ENCODE measurements around the gene SRRM1. TPM values are rescaled to one million over a fixed set of nuclear protein-coding genes. Genes with fewer than 3 reads are reported as not detected.
A peak's percentile ranks its signal among the peaks of the same experiment; 100 is the strongest.

SRRM1 gene
- total and polyA plus RNA-seq, 10 of the 15 experiments (the other 5 are each of a cell fraction or from before 2014, with no cell fraction given): 36.8 to 285 (median 126) TPM

DNA sequence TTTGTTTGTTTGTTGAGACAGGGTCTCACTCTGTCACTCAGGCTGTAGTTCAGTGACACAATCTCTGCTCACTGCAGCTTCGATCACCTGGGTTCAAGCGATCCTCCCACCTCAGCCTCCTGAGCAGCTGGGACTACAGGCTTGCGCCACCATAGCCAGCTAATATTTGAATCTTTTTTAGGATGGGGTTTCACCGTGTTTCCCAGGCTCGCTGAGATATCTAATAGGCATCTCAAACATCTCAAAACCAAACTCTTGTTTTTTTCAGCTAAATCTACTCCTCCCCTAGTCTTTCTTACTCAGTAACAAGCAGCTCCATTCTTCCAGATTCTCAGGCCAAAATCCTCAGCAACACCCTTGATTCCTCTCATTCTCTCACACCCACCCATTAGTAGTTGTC, 22.0 kb upstream of the SRRM1 start:
- H3K79me2 ChIP-seq (ENCODE audit: control insufficient read depth, insufficient read depth, low read length): no peaks in the 10 kb centered on the region
- intact Hi-C loops (cut with micrococcal nuclease; ENCODE audit: unreplicated experiment): no loop called here
- FAIRE-seq (peak; percentile 49), DNase-seq (ENCODE audit: low read depth, low spot score) (no peak), ATAC-seq (no peak)
- no peak overlapping the region for H3K27ac ChIP-seq (ENCODE audit: control insufficient read depth, insufficient read depth)
- no peaks in the 10 kb centered on the region for H3K4me1 ChIP-seq (ENCODE audit: control insufficient read depth, insufficient read depth, low read length)
- RAD21 ChIA-PET (ENCODE audit: unreplicated experiment): no interaction called here
- SMC1A ChIA-PET (ENCODE audit: uncharacterized antibody, unreplicated experiment): interaction anchor here (0.8 kb wide), 1 partner anchor 449 kb away, joined by 3 read pairs; no protein-coding TSS in a partner anchor
- in situ Hi-C loops (cut with MboI): no loop called here
- peaks cover 1 to 4% of the 10 kb centered on the region in 2 experiments; a peak in 2 of 4 replicates for H3K27me3 ChIP-seq (replicated peaks in 1 of 2; ENCODE audit: control insufficient read depth in 2 of 2, insufficient read depth in 2 of 2, low read length in 1 of 2)
- no TSS peak for BruUV-seq (replicated peaks)
- no peaks in the 10 kb centered on the region for H3K9me3 ChIP-seq (replicated peaks; ENCODE audit: control insufficient read depth, insufficient read depth, low read length)
- H4K20me1 ChIP-seq (ENCODE audit: control insufficient read depth, insufficient read depth): no peaks in the 10 kb centered on the region
- CTCF ChIA-PET: interaction anchor here (0.6 to 0.9 kb wide), 3 partner anchors 34 to 210 kb away, joined by 3 read pairs; no protein-coding TSS in a partner anchor
- no peak overlapping the region for H3K4me2 ChIP-seq (ENCODE audit: control insufficient read depth, insufficient read depth)
- no peak overlapping the region for H3K9ac ChIP-seq (ENCODE audit: control insufficient read depth, insufficient read depth, low read length)
- POLR2A ChIA-PET: no interaction called here
- H3K4me3 ChIP-seq: no peak overlapping the region
- no peak overlapping the region for H2AFZ ChIP-seq (ENCODE audit: control insufficient read depth, low read depth, low read length)
- H3K36me3 ChIP-seq (ENCODE audit: control insufficient read depth in 2 of 2, insufficient read depth in 2 of 2, low read length in 1 of 2): no peaks in the 10 kb centered on the region
- 42% methylated on average over 5 of the region's 5 CpGs for WGBS (ENCODE audit: insufficient coverage, insufficient replicate concordance, low lambda C conversion rate, missing lambda C conversion rate)
- TF ChIP-seq, protein P1, sequence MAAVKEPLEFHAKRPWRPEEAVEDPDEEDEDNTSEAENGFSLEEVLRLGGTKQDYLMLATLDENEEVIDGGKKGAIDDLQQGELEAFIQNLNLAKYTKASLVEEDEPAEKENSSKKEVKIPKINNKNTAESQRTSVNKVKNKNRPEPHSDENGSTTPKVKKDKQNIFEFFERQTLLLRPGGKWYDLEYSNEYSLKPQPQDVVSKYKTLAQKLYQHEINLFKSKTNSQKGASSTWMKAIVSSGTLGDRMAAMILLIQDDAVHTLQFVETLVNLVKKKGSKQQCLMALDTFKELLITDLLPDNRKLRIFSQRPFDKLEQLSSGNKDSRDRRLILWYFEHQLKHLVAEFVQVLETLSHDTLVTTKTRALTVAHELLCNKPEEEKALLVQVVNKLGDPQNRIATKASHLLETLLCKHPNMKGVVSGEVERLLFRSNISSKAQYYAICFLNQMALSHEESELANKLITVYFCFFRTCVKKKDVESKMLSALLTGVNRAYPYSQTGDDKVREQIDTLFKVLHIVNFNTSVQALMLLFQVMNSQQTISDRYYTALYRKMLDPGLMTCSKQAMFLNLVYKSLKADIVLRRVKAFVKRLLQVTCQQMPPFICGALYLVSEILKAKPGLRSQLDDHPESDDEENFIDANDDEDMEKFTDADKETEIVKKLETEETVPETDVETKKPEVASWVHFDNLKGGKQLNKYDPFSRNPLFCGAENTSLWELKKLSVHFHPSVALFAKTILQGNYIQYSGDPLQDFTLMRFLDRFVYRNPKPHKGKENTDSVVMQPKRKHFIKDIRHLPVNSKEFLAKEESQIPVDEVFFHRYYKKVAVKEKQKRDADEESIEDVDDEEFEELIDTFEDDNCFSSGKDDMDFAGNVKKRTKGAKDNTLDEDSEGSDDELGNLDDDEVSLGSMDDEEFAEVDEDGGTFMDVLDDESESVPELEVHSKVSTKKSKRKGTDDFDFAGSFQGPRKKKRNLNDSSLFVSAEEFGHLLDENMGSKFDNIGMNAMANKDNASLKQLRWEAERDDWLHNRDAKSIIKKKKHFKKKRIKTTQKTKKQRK (IDR thresholded peaks at IDR 0.05; ENCODE audit: low read depth, low read length): no peak
- TF ChIP-seq, protein P2, sequence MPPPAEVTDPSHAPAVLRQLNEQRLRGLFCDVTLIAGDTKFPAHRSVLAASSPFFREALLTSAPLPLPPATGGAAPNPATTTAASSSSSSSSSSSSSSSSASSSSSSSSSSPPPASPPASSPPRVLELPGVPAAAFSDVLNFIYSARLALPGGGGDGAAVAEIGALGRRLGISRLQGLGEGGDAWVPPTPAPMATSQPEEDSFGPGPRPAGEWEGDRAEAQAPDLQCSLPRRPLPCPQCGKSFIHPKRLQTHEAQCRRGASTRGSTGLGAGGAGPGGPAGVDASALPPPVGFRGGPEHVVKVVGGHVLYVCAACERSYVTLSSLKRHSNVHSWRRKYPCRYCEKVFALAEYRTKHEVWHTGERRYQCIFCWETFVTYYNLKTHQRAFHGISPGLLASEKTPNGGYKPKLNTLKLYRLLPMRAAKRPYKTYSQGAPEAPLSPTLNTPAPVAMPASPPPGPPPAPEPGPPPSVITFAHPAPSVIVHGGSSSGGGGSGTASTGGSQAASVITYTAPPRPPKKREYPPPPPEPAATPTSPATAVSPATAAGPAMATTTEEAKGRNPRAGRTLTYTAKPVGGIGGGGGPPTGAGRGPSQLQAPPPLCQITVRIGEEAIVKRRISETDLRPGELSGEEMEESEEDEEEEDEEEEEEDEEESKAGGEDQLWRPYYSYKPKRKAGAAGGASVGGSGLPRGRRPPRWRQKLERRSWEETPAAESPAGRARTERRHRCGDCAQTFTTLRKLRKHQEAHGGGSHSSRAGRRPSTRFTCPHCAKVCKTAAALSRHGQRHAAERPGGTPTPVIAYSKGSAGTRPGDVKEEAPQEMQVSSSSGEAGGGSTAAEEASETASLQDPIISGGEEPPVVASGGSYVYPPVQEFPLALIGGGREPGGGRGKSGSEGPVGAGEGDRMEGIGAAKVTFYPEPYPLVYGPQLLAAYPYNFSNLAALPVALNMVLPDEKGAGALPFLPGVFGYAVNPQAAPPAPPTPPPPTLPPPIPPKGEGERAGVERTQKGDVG (CRISPR knock-in tag; IDR thresholded peaks at IDR 0.05): no peak
- TF ChIP-seq ETV6 (conservative IDR thresholded peaks at IDR 0.05 in 1 of 2, IDR thresholded peaks at IDR 0.05 in 1 of 2; ENCODE audit: borderline replicate concordance in 1 of 2, low read depth in 1 of 2) (no peak), TCF7 (IDR thresholded peaks at IDR 0.05; ENCODE audit: borderline replicate concordance) (no peak), ZBED1 (IDR thresholded peaks at IDR 0.05; ENCODE audit: borderline replicate concordance) (no peak), ATF7 (IDR thresholded peaks at IDR 0.05; ENCODE audit: low read depth) (no peak), RBBP5 (conservative IDR thresholded peaks at IDR 0.05) (no peak), ASH2L (IDR thresholded peaks at IDR 0.05; ENCODE audit: borderline replicate concordance, low read depth) (no peak), SMC3 (IDR thresholded peaks at IDR 0.05; ENCODE audit: borderline replicate concordance, low read length) (no peak), SUZ12 (IDR thresholded peaks at IDR 0.05; ENCODE audit: unreplicated experiment) (no peak), MEF2B (IDR thresholded peaks at IDR 0.05; ENCODE audit: partially characterized antibody, poor library complexity, severe bottlenecking) (no peak), NFYA (IDR thresholded peaks at IDR 0.05; ENCODE audit: borderline replicate concordance, low read depth, low read length) (no peak)
- TF ChIP-seq, protein P3, sequence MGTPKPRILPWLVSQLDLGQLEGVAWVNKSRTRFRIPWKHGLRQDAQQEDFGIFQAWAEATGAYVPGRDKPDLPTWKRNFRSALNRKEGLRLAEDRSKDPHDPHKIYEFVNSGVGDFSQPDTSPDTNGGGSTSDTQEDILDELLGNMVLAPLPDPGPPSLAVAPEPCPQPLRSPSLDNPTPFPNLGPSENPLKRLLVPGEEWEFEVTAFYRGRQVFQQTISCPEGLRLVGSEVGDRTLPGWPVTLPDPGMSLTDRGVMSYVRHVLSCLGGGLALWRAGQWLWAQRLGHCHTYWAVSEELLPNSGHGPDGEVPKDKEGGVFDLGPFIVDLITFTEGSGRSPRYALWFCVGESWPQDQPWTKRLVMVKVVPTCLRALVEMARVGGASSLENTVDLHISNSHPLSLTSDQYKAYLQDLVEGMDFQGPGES (IDR thresholded peaks at IDR 0.05): no peak
